WI38 (cell line): ENCODE data around the gene CD3E.
"Not testable (repeated sequence)": the region's sequence is repeated elsewhere in the genome, so short reads cannot be mapped to it uniquely, and the experiment has no call there.

Experiments
- H3K4me3 ChIP-seq: 2 replicates; pipeline ENCODE4 v1.5.1; 2011; ENCODE audit warnings: low read depth, mild to moderate bottlenecking, control low read depth, low read length
- TF ChIP-seq, protein P1 (sequence below): IDR thresholded peaks from 2 replicates; pipeline ENCODE4 v1.5.1; 2012; ENCODE audit warnings: low read depth, mild to moderate bottlenecking, control low read depth, low read length

CD3E gene

DNA sequence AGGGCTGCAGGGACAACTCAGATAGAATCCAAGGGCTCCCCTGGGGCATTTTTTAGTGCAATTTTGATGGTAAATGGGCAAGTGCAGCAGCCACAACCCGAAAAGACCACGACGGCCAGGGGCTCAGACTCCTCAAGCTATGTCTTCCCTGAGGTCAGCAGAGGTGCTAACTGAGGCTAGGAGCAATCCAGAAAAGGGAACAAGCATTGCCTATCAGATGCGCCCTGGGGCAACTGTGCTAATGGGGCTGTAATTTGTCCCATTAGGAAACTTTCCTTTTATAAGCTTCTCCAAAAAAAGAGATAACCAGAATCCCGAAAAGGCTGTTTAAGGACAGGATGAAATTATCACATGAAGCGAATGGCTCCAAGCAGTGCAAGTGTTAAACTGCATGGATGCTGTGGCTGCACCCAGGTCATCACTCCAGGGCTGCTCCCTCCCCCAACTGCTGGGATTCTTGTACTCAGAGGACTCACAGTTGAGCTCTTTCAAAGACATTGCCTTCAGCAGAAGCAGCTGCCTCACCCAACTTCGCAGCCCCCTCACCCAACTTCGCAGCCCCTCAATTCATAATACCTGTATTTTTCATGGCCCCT is 2.8 kb upstream of the CD3E start:
- TF ChIP-seq, protein P1, sequence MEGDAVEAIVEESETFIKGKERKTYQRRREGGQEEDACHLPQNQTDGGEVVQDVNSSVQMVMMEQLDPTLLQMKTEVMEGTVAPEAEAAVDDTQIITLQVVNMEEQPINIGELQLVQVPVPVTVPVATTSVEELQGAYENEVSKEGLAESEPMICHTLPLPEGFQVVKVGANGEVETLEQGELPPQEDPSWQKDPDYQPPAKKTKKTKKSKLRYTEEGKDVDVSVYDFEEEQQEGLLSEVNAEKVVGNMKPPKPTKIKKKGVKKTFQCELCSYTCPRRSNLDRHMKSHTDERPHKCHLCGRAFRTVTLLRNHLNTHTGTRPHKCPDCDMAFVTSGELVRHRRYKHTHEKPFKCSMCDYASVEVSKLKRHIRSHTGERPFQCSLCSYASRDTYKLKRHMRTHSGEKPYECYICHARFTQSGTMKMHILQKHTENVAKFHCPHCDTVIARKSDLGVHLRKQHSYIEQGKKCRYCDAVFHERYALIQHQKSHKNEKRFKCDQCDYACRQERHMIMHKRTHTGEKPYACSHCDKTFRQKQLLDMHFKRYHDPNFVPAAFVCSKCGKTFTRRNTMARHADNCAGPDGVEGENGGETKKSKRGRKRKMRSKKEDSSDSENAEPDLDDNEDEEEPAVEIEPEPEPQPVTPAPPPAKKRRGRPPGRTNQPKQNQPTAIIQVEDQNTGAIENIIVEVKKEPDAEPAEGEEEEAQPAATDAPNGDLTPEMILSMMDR, result no peak
- no peak overlapping the region for H3K4me3 ChIP-seq

DNA sequence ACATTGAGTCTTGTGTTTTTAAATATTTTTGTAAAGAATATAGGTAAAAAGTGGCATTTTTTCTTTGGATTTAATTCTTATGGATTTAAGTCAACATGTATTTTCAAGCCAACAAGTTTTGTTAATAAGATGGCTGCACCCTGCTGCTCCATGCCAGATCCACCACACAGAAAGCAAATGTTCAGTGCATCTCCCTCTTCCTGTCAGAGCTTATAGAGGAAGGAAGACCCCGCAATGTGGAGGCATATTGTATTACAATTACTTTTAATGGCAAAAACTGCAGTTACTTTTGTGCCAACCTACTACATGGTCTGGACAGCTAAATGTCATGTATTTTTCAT is 333 bp upstream of the CD3E start:
- H3K4me3 ChIP-seq, result no peak overlapping the region
- TF ChIP-seq, protein P1, result no peak

DNA sequence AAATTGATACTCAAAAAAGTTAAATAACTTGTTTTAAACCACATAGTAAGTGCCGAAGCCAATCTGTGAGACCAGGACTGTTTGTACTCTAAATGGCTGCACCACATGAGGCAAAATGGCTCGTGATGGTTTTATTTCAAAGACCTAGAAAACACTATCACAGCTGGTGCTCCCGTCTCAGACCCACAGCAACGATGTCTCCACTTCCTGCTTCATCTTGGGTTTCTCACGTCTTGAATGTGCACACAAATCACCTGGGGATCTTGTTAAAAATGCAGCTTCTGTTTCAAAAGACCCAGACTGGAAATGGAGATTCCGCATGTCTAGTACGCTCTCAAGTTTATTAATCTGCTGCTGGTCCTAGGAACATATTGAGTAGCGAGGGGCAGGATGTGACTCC is 1.2 kb downstream of the CD3E start:
- no peak overlapping the region for H3K4me3 ChIP-seq
- TF ChIP-seq, protein P1, result no peak

DNA sequence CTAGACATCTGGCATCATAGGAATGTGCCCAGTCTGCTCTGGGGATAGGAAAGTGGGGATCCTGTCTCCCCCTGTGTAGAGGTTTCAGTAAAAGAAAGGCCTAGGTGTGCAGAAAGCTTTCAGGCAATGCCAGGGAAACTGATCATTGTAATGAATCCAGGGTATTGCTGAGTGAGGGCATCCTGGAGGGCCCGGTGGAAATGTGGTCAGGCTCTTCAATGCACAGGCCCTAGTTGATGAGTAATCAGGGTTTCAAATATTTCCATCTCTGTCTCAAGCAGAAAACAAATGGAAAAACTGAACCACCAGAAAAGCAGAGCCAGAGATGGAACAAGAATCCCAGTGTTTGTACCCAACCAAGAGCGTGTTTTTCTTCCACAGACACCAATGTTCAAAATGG is 2.0 kb downstream of the CD3E start:
- TF ChIP-seq, protein P1, result no peak
- H3K4me3 ChIP-seq, result no peak overlapping the region

DNA sequence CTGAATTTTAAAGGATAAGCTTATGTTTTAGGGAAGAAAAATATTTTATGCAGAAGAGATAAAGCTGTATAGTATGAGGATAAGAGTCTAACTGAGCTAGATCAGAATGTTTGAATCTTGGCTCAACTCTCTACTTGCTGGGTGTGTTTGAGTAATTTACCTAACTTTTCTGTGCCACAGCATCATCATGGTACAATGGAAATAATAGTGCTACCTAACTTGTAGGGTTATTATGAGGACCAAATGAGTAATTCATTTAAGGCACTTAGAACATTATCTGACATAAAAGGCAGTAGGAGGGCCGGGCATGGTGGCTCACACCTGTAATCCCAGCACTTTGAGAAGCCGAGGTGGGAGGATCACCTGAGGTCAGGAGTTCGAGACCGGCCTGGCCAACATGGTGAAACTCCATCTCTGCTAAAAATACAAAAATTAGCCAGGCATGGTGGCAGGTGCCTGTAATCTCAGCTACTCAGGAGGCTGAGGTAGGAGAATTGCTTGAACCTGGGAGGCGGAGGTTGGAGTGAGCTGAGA is 4.5 kb downstream of the CD3E start:
- H3K4me3 ChIP-seq, result not testable (repeated sequence)

DNA sequence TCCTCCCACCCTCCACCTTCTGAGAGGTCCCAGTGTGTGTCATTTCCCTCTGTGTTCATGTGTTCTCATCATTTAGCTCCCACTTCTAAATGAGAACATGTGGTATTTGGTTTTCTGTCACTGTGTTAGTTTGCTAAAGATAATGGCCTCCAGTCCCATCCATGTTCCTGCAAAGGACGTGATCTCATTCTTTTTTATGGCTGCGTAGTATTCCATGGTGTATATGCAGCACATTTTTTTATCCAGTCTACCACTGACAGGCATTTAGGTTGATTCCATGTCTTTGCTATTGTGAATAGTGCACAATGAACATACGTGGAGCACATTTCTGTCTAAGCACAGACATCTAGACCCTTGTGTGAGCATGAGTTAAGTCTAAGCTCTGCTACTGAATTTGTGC is 5.7 kb downstream of the CD3E start:
- H3K4me3 ChIP-seq, result no peak overlapping the region
- TF ChIP-seq, protein P1, result no peak

DNA sequence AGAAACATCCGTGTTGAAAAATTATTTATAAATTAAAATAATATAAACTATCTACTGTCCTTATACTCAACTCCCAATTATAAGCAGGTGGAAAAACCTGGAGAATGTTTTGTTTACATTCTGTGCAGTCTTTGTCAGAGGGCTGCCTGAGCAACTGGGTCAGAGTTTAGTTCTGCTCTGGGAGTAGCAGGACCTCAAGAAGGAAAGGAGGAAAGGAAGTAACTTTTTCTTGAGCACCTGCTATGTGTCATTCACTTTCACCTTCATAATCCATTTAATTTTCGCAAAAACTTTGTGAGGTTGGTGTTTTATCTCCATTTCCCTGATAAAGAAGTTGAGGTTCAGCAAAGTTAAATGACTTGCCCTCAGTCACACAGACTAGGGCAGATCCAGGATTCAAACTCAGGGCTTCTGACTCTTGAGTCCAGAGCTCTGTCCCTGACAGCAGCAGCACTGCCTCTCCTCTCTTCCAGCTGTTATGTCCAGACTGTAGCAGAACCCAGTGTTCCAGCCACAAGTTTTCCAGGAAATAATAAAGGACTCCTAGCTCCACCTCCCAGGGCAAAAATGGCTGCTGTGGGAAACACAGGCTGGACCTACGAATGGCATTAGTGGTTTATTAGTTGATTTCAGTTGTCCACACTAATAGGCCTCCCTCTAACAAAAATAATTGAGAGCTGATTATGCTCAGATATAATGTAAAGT is 6.4 kb downstream of the CD3E start:
- TF ChIP-seq, protein P1, result no peak

More for the DNA sequence above, 6.4 kb downstream of the CD3E start:
- no peak overlapping the region for H3K4me3 ChIP-seq
